ENCODE measurements around the gene FRAS1.

FRAS1 gene

GRCh38 chr4:78512357-78512920 is 455.3 kb downstream of the FRAS1 start:
- Histone ChIP-seq H3K27ac (no peak overlapping the region), H3K4me3 (no peak overlapping the region)

- H3K27ac ChIP-seq: no peak overlapping the region
- H3K4me3 ChIP-seq: no peak overlapping the region
Measured at GRCh38 chr4:78513411-78513975, 456.4 kb downstream of the FRAS1 start.

- no peak overlapping the region for H3K27ac ChIP-seq
Measured at GRCh38 chr4:78517050-78517652, 460.0 kb downstream of the FRAS1 start.

GRCh38 chr4:78518561-78518960 is 461.4 kb downstream of the FRAS1 start:
- Histone ChIP-seq H3K4me3 (no peak overlapping the region), H3K27ac (no peak overlapping the region)

More at GRCh38 chr4:78517050-78517652, 460.0 kb downstream of the FRAS1 start:
- no peak overlapping the region for H3K4me3 ChIP-seq

- H3K4me3 ChIP-seq: no peak overlapping the region
- no peak overlapping the region for H3K27ac ChIP-seq
Measured at GRCh38 chr4:78519962-78520361, 462.8 kb downstream of the FRAS1 start.

GRCh38 chr4:78520808-78521226 is 463.7 kb downstream of the FRAS1 start:
- Histone ChIP-seq H3K27ac (no peak overlapping the region), H3K4me3 (no peak overlapping the region)

- Histone ChIP-seq H3K27ac (no peak overlapping the region), H3K4me3 (no peak overlapping the region)
Measured at GRCh38 chr4:78524009-78524408, 466.9 kb downstream of the FRAS1 start.

GRCh38 chr4:78525559-78525958 is 468.4 kb downstream of the FRAS1 start:
- Histone ChIP-seq H3K27ac (no peak overlapping the region), H3K4me3 (no peak overlapping the region)

GRCh38 chr4:78527103-78527502 is 470.0 kb downstream of the FRAS1 start:
- no peak overlapping the region for H3K4me3 ChIP-seq
- no peak overlapping the region for H3K27ac ChIP-seq

GRCh38 chr4:78527555-78527954 is 470.4 kb downstream of the FRAS1 start:
- Histone ChIP-seq H3K27ac (no peak overlapping the region), H3K4me3 (no peak overlapping the region)

- no peak overlapping the region for H3K4me3 ChIP-seq
Measured at GRCh38 chr4:78528327-78528726, 471.2 kb downstream of the FRAS1 start.

GRCh38 chr4:78529569-78530209 is 472.6 kb downstream of the FRAS1 start:
- Histone ChIP-seq H3K27ac (no peak overlapping the region), H3K4me3 (no peak overlapping the region)

More at GRCh38 chr4:78528327-78528726, 471.2 kb downstream of the FRAS1 start:
- H3K27ac ChIP-seq: no peak overlapping the region

GRCh38 chr4:78532046-78532445 is 474.9 kb downstream of the FRAS1 start:
- no peak overlapping the region for H3K27ac ChIP-seq
- no peak overlapping the region for H3K4me3 ChIP-seq

GRCh38 chr4:78533854-78534253 is 476.7 kb downstream of the FRAS1 start:
- Histone ChIP-seq H3K4me3 (no peak overlapping the region), H3K27ac (no peak overlapping the region)

- H3K27ac ChIP-seq: no peak overlapping the region
Measured at GRCh38 chr4:78534286-78534955, 477.3 kb downstream of the FRAS1 start.

GRCh38 chr4:78542373-78542772 is 485.2 kb downstream of the FRAS1 start:
- Histone ChIP-seq H3K27ac (no peak overlapping the region), H3K4me3 (no peak overlapping the region)

More at GRCh38 chr4:78534286-78534955, 477.3 kb downstream of the FRAS1 start:
- H3K4me3 ChIP-seq: no peak overlapping the region

- Histone ChIP-seq H3K27ac (no peak overlapping the region), H3K4me3 (no peak overlapping the region)
Measured at GRCh38 chr4:78543424-78544125, 486.5 kb downstream of the FRAS1 start.

GRCh38 chr4:78544678-78545077 is 487.6 kb downstream of the FRAS1 start:
- H3K27ac ChIP-seq: no peak overlapping the region

GRCh38 chr4:78545275-78546246 is 488.4 kb downstream of the FRAS1 start:
- Histone ChIP-seq H3K27ac (no peak overlapping the region), H3K4me3 (no peak overlapping the region)

More at GRCh38 chr4:78544678-78545077, 487.6 kb downstream of the FRAS1 start:
- no peak overlapping the region for H3K4me3 ChIP-seq
